HG02623 (cell line): Measurements from ENCODE around the gene CDT1.
"Not testable (repeated sequence)": the region's sequence is repeated elsewhere in the genome, so short reads cannot be mapped to it uniquely, and the experiment has no call there.

ENCODE experiments used
- ATAC-seq: cut with Tn5 transposase; IDR thresholded peaks from one replicate; pipeline ENCODE4 v1.9.1; 2021; ENCODE audit warnings: moderate library complexity; ENCODE audit not compliant: unreplicated experiment

CDT1 gene

DNA sequence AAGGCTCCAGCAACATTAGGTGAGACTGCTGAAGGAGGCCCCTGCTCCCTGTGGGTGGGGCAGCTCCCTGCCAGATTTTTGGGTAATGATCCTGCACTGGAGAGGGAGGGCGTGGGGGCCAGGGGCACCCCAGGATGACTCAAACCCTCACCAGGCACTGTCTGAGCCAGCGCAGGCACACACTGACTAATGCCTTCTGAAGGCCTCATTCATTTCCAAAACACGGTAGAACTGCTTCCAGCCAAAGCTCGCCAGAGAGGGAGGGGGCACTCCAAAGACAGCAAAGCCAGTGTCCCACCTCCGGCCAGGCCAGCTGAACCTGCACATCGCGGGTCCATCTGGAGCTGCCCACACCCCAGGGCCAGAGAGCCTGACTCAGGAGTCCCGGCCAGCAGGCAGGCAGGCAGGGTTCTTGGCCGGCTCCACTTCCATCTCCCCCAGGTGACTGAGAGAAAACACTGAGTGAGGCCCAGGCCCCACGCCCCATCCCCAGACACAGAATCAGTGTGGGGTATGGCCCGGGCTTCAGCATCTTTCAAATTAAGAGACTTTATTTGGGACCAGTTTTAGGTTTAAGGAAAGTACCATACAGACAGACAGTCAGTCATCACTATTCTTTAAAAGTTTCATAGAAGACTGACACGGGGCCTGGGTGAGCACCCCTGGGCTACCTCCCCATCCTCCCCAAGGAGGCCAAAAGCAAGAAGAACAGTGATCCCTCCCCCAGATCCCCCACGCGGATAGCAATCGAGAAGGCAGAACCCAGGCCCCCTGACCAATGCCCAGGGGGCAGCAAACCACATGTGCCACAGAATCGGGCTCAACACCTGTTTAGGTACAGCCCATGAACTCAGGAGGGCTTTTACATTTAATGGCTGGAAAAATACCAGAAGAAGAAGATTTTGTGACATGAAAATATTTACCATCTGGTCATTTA is 20.9 kb upstream of the CDT1 start:
- ATAC-seq, result no peak

DNA sequence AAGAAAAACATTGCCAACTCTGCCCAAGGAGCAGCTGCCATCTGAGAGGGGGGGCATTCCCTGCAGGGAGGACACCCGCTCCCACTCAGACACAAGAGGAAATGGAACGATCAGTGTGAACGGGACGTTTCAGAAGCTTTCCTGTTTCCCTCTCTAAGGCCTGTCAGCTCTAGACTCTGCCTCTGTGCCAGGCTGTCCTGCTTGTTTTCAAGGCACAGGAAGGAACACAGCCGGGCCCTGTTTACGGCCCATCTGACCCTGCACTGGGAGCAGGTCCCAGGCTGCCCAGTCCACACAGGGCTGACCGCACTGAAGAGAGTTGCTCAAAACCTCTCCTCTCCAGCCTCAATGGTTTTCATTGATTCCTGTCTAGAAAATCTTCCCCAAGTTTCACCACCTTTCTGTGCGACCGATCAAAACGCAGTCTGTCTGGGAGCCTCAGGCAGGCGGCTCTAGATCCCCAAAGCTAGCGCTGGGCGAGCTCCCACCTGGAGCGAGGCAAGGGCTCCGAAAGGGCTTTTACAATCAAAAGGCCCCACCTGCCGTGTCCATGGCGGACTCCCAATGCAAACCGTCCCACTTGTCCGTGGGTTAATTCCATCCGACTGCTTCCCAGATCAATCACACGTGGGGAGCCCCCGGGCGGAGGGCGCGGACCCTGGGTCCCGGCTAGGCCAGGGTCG is 20.1 kb upstream of the CDT1 start:
- ATAC-seq, result no peak

GRCh38 chr16:88784074-88784855 is 19.3 kb upstream of the CDT1 start:
- ATAC-seq, result no peak

DNA sequence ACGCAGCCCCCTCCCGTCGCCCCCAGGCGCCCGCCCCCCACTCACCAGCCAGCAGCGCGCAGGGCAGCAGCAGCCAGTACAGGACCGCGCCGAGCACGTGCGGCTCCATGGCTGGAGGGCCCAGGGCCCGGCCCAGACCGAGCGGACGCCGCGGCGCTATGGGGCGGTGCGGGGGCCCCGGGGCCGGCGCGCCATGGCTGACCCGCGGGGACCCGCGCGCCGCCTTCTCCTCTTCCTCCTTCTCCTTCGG is 18.8 kb upstream of the CDT1 start:
- ATAC-seq, result no peak

DNA sequence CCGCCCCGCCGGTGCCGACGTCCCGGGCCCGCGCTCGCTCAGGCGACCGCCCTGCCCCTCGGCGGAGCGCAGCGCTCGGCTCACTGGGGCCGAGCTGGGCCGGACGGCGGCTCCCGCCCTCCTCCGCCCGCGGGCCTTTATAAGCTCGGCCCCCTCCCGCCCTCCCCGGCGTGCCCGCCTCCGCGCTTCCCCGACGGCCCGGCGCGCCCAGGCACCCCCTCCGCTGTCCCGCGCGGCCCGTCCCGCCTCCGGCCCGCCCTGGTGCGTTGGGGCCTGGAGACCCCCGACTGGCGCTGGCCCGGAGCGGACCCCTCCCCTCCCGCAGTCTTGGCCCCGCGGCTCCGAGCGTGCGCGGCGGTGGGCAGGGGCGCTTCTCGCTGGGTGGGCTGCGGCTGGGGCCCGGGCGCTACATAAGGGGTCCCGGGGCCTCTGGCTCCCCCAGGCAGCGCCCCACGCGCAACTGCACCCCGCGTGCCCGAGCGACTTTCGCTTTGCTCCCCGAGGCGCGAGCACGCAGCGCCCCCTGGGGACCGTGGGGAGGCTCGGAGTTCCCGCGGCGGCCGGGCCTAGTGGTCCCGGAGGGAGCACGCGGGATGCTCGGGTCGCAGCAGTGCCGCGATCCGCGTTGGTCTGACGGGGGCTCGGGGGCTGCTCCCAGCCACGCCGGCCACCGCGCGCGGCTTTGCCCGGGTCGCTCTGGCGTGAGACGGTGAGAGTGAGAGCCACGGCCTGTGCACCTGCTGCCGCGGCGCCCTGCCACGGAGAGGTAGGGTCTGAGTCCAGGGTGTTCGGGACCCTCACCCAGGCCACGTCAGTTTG is 18.3 kb upstream of the CDT1 start, which contains the start of gene PIEZO1:
PIEZO1 (minus strand) TSS at position 115 of the 819 bp plus-strand sequence. CDS start 256 bp downstream, outside the sequence.
- ATAC-seq, result no peak

DNA sequence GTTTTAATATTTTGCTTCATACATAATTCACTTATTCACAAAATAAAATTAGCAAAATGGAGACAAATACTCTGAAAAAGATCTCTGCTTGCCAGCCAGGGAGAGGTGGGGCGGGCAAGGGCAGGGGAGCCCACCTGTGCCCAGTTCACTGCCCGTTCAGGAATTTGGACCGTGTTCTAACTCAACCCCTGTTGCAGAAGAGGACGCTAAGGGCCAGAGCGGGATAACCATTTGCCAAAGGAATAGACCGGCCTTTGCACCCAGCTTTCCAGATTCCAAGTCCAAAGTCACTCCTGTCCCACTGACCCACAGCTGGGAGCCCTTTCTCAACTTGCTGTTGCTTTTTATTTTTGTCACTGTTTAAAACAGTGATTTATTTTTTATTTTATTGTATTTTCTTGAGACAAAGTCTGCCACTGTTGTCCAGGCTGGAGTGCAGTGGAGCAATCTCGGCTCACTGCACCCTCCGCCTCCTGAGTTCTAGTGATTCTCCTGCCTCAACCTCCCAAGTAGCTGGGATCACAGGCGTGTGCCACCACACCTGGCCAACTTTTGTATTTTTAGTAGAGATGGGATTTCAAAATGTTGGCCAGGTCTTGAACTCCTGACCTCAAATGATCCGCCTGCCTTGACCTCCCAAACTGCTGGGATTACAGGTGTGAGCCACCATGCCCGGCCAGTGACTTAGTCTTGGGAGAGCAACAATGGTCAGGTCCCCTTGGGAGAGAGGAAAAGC is 15.8 kb upstream of the CDT1 start:
- ATAC-seq, result no peak

GRCh38 chr16:88788749-88789148 is 14.8 kb upstream of the CDT1 start:
- ATAC-seq, result not testable (repeated sequence)

- no peak for ATAC-seq
These were observed 14.0 kb upstream of the CDT1 start for GRCh38 chr16:88789594-88789993.

DNA sequence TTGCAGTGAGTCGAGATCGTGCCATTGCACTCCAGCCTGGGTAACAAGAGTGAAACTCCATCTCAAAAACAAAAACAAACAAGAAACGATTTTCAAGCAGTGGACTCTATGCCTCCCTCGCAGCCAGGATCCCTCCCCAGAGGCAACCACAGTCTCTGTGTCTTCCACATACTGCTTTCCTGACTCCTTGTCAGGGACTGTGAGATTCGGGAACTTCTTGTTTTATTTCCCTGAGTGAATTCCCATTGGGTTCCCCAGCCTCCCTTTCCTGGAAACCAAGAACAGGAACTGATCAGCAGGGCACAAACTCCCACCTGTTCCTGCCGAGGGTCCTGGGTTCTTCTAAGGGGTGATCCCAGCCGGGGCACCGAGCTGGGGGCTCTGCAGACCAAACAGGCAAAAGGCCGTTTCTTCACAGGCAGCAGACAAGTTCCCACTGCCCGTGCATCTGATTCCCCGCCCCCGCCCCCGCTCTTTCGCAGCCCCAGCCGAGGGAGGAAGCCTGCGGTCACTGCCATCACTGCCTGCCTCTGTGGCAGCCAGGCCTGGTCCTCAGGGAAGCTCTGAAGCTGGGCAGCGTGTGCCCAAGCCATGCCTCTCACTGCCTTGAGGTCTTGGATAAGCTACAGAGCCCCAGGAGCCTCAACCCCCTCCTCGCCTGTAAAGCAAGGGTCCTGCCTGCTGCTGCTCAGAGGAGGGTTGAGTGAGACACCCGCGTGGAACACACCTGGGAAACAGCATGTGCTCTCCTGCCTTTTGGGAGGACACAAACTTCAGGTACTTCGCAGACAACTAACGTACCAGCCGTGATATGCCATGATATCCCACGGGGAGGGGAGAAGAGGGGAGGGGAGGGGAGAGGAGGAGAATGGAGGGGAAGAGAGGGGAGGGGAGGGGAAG is 13.0 kb upstream of the CDT1 start:
- no peak for ATAC-seq

- no peak for ATAC-seq
These were observed 11.5 kb upstream of the CDT1 start for GRCh38 chr16:88792078-88792550.

GRCh38 chr16:88792668-88793250 is 10.8 kb upstream of the CDT1 start:
- no peak for ATAC-seq

- no peak for ATAC-seq
These were observed 10.2 kb upstream of the CDT1 start for GRCh38 chr16:88793251-88793954.

GRCh38 chr16:88796278-88796677 is 7.3 kb upstream of the CDT1 start:
- ATAC-seq, result no peak

DNA sequence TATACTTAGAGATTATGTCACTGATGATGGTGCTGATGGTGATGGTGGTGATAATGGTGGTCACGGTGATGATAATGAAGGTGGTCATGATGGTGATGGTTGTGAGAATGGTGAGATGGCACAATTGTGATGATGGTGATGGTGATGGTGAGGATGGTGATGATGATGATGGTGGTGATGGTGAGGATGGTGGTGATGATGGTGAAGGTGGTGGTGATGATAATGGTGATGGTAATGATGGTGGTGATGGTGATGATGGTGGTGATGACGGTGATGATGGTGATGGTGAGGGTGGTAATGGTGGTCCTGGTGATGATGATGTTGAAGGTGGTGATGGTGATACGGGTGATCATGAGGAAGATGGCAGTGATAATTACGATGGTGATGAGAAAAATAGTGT is 5.5 kb upstream of the CDT1 start:
- ATAC-seq, result no peak

- no peak for ATAC-seq
These were observed 4.7 kb upstream of the CDT1 start for GRCh38 chr16:88798772-88799455.

GRCh38 chr16:88799569-88800276 is 3.9 kb upstream of the CDT1 start:
- no peak for ATAC-seq

DNA sequence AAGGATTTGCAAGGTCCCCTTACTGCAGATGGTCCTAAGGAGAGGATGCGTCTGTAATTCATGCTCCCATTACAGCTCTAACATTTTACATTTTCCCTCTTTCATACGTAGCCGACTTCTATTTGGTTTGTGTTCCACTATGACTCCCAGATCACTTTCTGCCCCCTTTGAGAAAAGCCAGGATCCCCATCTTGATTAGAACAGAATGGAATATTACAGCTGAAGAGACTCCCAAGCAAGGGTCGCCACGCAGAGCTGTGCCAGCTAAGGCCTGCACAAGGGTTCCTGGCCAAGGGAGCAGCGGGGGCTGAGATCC is 3.4 kb upstream of the CDT1 start:
- ATAC-seq, result no peak
